Middle frontal gyrus (tissue), 1 donor: Measurements from ENCODE around the gene DENND5B.
"Not testable (repeated sequence)": the region's sequence is repeated elsewhere in the genome, so short reads cannot be mapped to it uniquely, and the experiment has no call there.

Source experiments
- DNase-seq: peaks from one replicate; pipeline ENCODE4 v3.0.0-alpha.2; 2015; ENCODE audit warnings: low spot score; ENCODE audit errors: extremely low spot score

Gene DENND5B

DNA sequence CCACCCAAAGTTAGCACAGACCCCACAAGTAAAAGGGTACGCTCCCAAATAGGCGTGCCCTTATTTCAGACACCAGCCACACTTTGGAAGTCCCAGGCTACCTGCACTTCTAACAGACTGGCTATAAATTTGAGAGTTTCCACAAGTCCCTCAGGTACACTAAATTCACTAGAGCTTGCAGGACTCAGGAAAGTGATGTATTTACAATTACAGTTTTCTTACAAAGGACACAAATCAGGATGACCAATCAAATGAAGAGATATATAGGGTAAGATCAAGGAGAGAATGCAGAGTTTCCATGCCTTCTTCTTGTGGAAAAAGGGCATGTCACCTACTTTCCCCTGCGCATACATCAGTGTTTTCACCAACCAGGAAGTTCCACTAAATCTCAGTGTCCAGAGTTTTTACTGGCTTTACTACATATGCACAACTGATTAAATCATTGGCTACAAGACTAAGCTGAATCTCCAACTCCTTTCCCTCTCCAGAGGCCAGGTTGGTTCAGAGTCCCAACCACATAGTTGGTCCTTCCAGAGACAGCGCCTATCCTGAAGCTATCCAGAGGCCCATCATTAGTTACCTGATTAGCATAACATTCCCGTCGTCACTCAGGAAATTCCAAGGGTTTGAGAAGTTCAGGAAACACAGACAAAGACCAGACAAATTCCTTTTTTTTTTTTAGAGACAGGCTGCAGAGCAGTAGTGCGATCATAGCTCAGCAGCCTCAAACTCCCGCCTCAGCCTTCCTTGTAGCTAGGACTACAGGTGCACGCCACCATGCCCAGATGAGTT, 84.2 kb downstream of the DENND5B start:
- DNase-seq: no peak

DNA sequence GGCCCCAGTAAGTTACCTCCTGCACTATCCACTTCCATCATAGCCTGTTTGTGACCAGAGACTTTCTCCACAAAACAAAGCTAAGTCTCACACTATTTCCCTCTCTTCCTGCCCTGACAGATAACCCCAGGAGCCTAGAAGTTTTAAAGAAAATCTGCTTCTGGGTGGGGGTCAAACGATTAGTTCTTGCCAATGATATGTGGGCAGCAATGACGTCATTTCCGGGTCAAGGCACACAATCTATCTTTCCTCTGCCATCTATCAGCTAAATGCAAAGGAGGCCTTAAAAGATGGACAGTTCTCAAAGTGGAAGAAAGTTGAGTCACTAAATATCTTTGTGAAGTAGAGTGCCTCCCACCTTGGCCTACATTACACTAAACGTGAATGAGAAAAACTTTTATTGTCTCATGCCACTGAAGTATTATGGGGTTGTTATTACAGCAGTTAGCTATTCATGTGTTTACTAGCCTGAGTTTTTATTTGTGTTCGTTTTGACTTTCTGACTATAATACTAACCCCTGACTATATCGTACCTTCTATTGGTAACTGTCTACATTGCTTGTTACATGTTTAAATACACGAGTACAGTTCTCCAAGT, 86.2 kb downstream of the DENND5B start:
- DNase-seq: no peak

DNA sequence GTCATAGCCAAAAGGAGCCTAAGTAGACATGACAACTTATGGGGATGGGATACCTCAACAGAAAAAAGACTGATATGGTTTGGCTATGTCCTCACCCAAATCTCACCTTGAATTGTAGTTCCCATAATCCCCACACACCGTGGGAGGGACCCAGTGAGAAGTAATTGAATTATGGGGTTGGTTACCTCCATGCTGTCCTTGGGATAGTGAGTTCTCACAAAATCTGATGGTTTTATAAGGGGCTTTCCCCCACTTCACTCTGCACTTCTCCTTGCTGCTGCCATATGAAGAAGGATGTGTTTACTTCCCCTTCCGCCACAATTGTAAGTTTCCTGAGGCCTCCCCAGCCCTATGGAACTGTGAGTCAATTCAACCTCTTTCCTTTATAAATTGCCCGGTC, 89.9 kb downstream of the DENND5B start:
- DNase-seq: not testable (repeated sequence)

DNA sequence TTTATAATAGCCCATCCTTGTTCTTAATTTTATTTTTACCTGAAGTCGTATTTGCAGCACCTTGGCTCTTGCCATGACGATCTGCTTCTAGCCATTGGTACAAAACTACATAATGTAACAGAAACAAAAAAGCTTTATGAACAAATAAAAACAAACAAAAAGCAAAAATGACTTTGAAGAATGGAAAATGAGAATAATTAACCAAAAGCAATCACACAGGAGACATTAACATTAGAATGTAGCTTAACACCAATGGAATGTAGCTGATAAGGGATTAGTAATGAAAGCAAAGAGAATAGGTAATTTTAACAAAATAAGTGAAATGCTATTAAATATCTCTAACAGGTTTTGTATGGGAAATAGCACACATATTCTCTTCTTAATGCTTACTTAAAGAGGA, 91.4 kb downstream of the DENND5B start:
- no peak for DNase-seq

DNA sequence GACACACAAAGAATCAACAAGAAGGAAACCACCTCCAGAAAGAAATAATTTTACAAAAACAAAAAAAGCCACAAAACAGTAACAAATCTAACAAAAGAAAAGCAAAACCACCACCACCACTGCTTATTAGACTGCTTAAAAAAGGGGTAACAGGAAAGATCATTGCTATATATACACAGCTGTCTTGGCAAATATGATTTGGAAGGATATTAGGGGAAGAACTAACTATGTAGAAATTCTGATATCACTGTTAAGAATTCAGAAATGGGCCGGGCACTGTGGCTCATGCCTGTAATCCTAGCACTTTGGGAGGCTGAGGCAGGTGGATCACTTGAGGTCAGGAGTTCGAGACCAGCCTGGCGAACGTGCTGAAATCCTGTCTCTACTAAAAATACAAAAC, 92.5 kb downstream of the DENND5B start:
- no peak for DNase-seq

DNA sequence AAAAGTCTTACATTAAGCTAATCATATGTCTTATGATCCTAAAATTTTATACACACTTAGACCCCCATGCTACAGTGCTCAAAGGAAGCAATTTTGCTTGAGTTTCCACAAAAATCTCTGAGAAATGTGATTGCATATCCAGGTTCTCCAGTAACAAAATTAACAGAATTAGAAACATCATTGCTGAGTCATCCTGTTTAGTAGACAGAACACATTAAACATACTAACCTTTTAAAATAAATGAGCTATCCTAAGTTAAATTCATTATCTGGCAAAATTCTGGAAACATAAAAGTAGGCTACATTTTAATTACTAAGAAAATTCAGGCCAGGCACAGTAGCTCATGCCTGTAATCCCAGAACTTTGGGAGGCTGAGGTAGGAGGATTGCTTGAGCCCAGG, 94.7 kb downstream of the DENND5B start:
- no peak for DNase-seq

DNA sequence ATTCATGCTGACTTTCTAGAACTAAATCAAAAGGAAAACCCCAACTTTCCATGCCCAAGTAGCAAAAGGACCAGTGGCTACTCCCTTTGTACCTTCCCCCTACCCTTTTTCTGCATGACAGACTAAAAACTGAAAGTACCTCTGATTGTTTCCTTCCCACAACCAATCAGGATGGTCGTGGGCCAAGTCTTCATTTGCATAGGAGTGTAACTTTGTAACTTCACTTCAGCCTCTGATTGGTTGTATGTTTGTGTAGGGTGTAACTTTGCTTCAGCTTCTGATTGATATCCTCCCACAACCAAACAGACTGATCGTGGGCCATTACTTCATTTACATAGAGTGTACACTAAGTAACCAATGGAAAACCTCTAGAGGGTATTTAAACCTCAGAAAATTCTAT, 96.5 kb downstream of the DENND5B start:
- DNase-seq: no peak

DNA sequence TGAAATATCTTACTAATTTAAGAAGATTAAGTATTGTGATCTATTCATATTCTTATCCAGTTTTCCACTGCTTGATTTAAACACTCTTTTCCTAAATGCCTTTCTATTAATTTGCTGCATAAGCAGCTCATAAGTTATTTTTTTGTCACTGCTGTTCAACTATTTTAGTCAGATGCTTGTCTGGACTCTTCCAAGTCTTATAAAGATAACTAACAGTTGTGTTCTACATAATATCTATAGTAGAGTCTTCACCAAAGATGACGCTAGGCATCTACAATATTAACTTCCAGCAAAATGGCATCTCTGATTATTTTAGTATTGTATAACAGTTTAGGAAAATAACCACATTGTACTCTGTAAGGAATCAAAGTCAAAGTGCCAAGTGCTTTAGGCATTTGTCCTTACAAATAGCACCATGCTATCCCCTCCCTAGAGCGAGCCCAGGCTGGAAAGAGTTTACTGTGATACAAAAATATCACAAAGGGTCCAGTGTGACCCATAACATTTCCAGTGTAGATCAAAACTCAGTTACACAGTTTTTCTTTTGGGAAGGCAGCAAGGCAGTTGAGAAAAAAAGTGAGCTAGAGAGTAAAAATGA, 98.2 kb downstream of the DENND5B start:
- no peak for DNase-seq

DNA sequence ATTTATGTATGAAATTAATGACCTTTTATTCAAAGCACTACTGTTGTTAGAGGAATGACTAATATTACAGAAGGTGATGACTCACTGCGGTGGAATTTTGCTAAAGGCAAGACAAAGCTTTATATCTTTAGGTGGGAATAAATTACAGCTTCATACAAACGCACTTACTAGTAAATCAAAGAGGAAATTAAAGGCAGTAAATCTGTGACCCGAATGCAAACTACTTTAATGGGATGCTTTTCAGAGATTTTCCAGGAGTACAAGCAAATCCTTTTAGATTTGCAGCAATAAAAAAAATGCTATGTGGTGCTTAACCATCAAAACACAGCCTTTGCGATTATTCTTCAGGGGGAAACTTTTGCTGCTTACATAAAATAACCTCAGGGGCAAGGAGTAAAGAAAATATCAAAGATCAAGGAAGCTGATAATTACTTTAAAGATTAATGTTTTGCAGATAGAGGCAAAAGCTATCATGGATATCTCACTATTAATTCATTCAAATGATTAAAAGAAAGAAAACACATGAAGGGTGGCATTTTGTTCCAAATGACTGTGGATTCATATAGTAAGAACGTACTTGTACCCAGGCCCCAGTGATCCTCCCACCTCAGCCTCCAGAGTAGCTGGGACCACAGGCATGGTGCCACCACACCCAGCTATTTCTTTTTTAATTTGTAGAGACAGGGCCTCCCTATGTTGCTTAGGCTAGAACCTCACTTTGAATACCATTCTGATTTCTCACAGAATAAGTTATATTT, 98.9 kb downstream of the DENND5B start:
- DNase-seq: no peak

DNA sequence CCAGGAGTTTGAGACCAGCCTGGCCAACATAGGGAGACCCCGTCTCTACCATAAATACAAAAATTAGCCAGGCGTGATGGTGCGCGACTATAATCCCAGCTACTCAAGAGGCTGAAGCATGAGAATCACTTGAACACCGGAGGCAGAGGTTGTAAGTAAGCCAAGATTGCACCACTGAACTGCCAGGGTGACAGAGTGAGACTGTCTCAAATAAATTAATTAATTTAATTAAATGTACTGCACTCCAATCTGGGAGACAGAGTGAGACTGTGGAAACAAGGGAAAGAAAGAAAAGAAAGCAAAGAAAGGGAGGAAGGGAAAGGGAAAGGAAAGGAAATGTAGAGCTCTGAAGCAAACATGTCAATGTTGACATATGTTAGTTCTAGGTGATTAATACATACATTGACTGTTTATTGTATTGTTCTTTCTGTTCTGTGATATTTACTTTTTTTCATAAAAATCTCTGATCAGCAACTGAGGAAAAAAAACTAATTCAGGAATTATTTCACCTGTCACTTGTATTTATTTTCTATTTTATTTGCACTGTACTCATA, 99.6 kb downstream of the DENND5B start:
- DNase-seq: no peak

DNA sequence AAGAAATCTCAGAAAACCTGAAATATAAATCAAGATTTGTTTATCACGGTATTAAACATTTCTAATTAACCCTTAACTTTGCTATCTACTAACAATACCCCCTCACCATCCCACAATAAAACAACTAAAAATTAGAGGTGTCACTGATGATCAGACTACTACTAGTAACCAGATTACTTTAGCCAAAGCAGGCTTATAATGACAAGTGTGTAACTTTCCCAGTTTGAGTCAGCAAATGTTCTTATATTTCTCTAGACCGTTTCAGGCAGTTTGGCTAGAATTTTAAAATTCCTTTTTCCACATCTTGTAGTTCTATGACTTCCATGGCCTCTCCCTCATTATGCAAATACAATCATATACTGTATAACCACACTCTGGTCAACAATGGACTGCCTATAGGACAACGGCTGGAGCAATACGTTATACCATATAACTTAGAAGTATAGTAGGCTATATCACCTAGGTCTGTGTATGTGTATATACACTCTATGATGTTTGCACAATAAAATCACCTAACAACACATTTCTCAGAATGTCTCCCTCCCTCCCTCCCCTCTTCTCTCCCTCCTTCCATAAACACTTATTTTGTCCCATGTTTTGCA, 102.1 kb downstream of the DENND5B start:
- DNase-seq: no peak

DNA sequence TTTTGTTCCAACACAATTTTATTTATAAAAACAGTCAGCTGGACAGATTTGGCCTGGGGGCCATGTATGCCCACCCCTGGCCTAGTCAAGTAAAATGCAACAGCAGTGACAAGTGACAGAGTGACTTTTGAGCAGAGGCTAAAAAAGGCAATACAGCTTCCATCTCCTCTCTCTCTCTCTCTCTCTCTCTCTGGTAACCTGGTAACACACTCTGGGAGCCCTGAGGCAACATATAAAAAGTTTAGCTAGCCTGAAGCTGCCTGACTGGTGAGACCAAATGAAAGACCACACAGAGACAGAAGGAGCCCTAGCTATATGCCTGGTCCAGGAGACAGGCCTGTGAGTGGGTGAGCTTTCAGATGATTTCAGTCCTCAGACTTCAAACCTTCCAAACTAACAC, 105.4 kb downstream of the DENND5B start:
- no peak for DNase-seq

DNA sequence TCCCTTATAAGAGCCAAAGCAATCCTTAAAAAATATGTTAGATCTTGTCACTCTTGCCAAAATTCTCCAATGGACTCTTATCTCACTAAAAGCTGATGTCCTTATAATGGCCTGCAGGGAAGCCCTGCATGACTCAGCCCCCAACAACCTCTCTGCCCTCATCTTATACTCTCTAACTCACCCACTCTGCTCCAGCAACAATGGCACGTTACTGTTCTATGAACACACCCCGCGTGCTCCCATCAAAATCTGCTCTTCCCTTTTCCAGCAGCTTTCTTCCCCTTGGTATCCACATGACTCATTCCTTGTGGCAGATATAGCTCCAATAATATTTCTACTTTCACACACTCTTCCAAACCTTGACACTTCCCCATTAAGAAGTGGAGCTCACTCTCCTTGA, 108.1 kb downstream of the DENND5B start:
- DNase-seq: no peak

DNA sequence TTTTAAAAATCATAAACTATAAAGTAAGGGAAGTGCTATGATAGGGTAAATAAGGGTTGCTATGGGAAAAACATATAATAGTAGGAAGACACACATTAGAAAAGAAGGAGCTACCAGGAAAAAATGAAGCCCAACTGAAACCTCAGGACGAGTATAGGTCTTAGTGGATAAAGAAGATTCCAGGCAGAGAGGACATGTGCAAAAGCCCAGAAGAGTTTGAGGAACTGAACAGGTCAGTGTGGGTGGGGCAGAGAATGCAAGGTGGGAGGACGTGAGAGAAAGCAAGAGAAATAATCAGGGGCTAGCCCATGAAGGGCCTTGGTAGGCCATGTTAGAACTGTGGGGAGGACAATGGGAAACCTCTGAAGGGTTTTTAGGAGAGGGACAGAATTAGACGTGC, 109.5 kb downstream of the DENND5B start:
- DNase-seq: no peak

DNA sequence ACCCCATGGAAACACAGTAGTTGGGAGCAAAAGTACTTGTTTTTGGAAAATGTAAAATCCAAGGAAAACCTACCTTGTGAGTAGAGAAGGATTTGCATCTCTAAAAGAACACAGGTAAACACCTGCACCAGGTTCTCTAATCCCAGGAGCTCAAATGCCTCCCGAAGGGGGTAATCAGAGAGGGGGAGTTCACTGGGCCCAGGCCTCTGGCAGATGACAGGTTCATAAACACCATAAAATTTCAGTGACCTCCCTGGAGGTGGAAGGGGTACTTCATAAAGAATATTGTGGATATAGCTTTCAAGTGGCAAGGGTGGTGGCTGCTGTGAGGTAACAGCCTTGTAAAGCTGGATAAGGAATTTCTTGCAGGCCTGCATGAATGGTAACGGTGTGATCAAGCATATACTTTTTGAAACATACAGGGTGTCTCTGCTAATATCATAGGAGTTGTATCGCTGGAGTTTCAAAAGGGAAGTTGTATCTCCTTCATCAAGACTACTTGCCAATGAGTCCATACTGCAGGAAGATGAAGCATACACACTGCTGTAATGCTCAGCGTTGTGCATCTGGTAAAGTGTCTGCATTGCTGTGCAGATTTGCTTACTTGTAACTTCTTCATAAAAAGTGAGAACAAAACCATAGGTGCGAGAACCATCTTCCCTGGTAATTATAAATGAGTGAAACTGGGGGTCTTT, 111.3 kb downstream of the DENND5B start:
- no peak for DNase-seq

DNA sequence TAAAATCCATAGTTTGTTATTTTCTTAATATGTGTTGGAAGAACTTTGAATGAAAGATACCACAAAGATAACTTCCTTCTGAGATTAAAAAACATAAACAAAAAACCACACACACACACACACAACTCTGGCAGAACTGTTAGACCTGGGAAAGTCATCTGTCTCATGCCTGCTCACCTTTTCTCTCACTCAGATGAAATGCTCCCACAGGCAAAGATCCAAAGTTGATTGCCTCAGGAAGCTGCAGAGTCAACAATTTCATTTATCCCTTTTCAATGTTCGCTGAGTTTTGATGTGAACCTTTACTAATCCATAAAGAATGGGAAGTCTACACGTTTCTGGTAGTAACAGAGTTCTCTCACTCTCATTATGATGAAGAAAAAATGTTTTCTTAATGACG, 112.0 kb downstream of the DENND5B start:
- no peak for DNase-seq

DNA sequence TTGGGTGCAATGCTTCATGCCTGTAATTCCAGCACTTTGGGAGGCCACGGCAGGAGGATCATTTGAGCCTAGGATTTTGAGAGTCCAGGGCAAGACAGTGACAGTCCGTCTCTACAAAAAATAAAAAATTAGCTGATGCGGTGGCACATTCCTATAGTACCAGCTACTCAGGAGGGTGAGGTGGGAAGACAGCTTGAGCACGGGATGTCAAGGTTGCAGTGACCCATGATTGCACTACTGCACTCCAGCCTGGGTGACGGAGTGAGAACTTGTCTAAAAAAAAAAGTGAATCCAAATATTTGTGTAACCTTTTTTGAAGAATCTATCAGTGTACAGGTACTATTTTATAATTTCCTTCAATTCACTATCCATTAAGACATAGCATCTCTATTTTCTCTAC, 112.5 kb downstream of the DENND5B start:
- DNase-seq: no peak

DNA sequence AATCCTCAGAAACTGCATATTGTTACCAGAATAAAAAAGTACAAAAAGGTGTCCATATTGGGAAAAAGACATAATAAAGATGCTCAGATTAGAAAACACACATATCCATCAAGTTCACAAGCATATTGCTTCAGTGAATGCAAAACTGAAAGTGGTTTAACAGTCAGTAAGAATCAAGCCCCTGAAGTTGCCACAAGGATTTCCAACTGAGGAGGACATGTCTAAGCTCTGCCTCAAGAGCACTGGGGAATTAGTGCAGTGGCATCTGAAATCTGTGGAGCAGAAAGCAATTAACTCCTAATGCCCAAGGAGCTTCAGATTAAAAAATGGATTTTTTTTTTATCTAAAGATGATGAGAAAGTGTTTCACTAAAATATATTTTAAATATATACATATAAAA, 113.2 kb downstream of the DENND5B start:
- DNase-seq: no peak

DNA sequence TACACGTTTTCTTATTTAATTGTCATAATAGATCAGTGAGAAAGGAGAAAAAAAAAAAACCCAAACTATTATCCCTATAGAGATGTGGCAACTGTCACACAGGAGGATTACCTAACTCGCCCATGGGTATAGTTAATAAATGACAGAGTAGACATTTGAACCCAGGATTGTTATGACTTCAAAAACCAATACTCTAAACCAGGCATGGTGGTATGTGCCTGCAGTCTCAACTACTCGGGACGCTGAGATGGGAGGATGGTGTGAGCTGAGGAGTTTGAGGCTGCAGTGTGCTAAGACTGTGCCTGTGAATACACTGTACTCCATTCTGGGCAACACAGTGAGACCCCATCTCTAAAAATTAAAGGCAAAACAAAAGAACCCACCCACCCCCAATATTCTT, 114.5 kb downstream of the DENND5B start:
- DNase-seq: no peak

DNA sequence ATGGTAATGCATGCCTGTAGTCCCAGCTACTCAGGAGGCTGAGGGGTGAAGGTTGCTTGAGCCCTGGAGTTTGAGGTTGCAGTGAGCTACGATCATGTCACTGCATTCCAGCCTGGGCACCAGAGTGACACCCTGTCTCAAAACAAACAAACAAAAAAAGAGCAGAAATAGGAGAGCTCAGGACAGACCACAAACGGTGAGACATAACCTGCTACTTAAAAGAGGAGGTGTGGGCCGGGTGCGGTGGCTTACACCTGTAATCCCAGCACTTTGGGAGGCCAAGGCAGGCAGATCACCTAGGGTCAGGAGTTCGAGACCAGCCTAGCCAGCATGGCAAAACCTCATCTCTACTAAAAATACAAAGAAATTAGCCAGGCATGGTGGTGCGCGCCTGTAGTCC, 115.3 kb downstream of the DENND5B start:
- not testable (repeated sequence) for DNase-seq

DNA sequence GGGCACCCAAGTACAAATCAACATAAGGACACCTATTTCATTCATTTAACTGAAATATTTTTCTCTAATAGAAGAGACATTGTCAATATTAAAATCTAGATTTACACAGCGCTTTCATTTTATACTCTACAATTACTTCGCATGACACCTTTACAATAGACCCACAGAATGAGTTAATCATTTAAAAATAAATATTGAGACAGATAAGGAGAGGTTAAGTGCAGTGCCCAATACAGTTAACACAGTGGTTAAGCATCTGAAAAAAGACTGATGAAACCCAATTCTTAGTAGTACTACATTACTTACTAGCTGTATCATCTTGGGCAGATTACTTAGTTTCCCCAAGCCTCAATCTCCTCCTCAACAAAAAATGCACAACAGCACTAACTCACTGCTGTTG, 116.2 kb downstream of the DENND5B start:
- no peak for DNase-seq
